Muscle layer of duodenum (tissue), 2 donors: Measurements from ENCODE around the gene EEPD1.

ENCODE experiments used
- H3K27ac ChIP-seq: one replicate; pipeline ENCODE4 v1.7.0; 2013; ENCODE audit warnings: mild to moderate bottlenecking, low read length
- H3K27me3 ChIP-seq: one replicate; pipeline ENCODE4 v1.7.0; 2013; ENCODE audit warnings: low read depth, mild to moderate bottlenecking, control low read depth, low read length
- H3K36me3 ChIP-seq, 2 donors: one replicate each; pipeline ENCODE4 v1.7.0; 2013; ENCODE audit warnings: low read length in 2 of 2, control low read depth in 1 of 2, mild to moderate bottlenecking in 1 of 2; ENCODE audit not compliant: insufficient read depth in 2 of 2, control insufficient read depth in 1 of 2
- H3K4me1 ChIP-seq, 2 donors: one replicate each; pipeline ENCODE4 v1.7.0; 2013; ENCODE audit warnings: low read length in 2 of 2, mild to moderate bottlenecking in 2 of 2, control low read depth in 1 of 2, moderate library complexity in 1 of 2; ENCODE audit not compliant: insufficient read depth in 2 of 2, control insufficient read depth in 1 of 2
- H3K4me3 ChIP-seq, 2 donors: one replicate each; pipeline ENCODE4 v1.7.0; 2013; ENCODE audit warnings: low read length in 2 of 2, low read depth in 1 of 2, mild to moderate bottlenecking in 1 of 2
- H3K9me3 ChIP-seq, 2 donors: one replicate each; pipeline ENCODE4 v1.7.0; 2013; ENCODE audit warnings: low read length in 2 of 2, control low read depth in 1 of 2, mild to moderate bottlenecking in 1 of 2; ENCODE audit not compliant: control insufficient read depth in 1 of 2
- donor health status: healthy.

EEPD1 gene

DNA sequence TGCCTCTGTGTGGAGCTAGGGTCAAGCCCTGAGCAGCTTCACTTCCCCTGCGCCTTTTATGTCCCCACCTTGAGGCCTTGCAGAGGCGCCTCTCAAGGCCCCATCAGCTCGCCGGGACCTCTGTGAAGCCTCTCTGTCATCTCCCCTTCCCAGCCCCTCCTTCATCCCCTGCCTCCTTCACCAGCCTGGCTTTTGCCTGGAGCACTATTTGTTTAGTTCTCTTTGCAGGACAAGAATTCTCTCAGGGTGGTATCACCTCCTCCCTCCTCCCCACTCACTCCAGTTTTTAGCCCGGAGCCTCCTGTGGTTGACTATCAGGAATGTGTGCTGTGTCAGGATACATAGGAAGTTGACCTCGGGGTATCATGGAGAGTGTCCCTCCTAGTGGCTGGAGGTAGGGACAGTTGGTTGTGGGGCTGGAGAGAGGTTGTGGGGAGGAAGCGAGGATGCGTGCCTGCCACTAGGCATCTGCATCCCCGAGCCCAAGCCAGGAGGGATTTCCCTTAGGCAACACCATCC is 146.8 kb downstream of the EEPD1 start:
- Histone ChIP-seq H3K27me3 (no peaks in the 10 kb centered on the region), H3K4me3 (no peak overlapping the region), H3K9me3 (no peaks in the 10 kb centered on the region), H3K4me1 (peaks cover 19 to 21% of the 10 kb centered on the region in 2 donors), H3K27ac (no peak overlapping the region), H3K36me3 (peaks cover 8 to 9% of the 10 kb centered on the region in 2 donors)

GRCh38 chr7:36300696-36301350 is 147.8 kb downstream of the EEPD1 start:
- no peak overlapping the region for H3K4me3 ChIP-seq
- no peaks in the 10 kb centered on the region for H3K9me3 ChIP-seq
- H3K4me1 ChIP-seq, result peaks cover 19 to 21% of the 10 kb centered on the region in 2 donors
- H3K36me3 ChIP-seq, result peaks cover 8 to 9% of the 10 kb centered on the region in 2 donors
- H3K27ac ChIP-seq, result no peak overlapping the region
- H3K27me3 ChIP-seq, result no peaks in the 10 kb centered on the region

GRCh38 chr7:36301914-36302771 is 149.1 kb downstream of the EEPD1 start:
- no peak overlapping the region for H3K4me3 ChIP-seq
- peaks cover 5 to 8% of the 10 kb centered on the region in 2 donors for H3K36me3 ChIP-seq
- H3K4me1 ChIP-seq, result peaks cover 19 to 27% of the 10 kb centered on the region in 2 donors
- no peaks in the 10 kb centered on the region for H3K9me3 ChIP-seq
- no peak overlapping the region for H3K27ac ChIP-seq
- no peaks in the 10 kb centered on the region for H3K27me3 ChIP-seq

GRCh38 chr7:36303202-36304098 is 150.4 kb downstream of the EEPD1 start:
- no peaks in the 10 kb centered on the region for H3K9me3 ChIP-seq
- H3K36me3 ChIP-seq, result peaks cover 5 to 8% of the 10 kb centered on the region in 2 donors
- peak overlapping the region; percentile 43 for H3K27ac ChIP-seq
- H3K4me3 ChIP-seq, result no peak overlapping the region
- H3K27me3 ChIP-seq, result no peaks in the 10 kb centered on the region
- peaks cover 19 to 29% of the 10 kb centered on the region in 2 donors for H3K4me1 ChIP-seq

DNA sequence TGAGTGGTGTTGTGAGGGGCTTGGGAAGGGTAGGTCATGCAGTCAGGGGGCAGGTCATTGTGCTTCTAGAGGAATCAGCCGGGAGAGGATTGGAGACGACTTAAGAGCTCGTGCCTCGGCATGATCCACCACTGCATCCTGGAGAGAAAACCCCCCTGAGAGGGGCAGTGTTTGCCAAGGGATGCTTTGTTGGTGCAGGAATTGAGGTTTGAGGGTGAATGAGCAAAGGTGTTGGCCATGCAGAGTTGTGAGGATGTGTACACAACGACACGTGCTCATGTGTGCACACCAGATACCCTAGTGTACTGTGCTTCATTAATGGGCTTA is 151.0 kb downstream of the EEPD1 start:
- no peaks in the 10 kb centered on the region for H3K9me3 ChIP-seq
- H3K4me1 ChIP-seq, result peaks cover 19 to 29% of the 10 kb centered on the region in 2 donors
- H3K4me3 ChIP-seq, result no peak overlapping the region
- H3K27me3 ChIP-seq, result no peaks in the 10 kb centered on the region
- H3K36me3 ChIP-seq, result peaks cover 4 to 5% of the 10 kb centered on the region in 2 donors
- H3K27ac ChIP-seq, result peak overlapping the region; percentile 43

- peaks cover 19 to 29% of the 10 kb centered on the region in 2 donors for H3K4me1 ChIP-seq
- no peaks in the 10 kb centered on the region for H3K9me3 ChIP-seq
- no peaks in the 10 kb centered on the region for H3K27me3 ChIP-seq
- H3K4me3 ChIP-seq, result no peak overlapping the region
- peaks cover 0 to under 1% of the 10 kb centered on the region in 2 donors for H3K36me3 ChIP-seq
- H3K27ac ChIP-seq, result no peak overlapping the region
Measured at GRCh38 chr7:36305226-36305625, 152.2 kb downstream of the EEPD1 start.

DNA sequence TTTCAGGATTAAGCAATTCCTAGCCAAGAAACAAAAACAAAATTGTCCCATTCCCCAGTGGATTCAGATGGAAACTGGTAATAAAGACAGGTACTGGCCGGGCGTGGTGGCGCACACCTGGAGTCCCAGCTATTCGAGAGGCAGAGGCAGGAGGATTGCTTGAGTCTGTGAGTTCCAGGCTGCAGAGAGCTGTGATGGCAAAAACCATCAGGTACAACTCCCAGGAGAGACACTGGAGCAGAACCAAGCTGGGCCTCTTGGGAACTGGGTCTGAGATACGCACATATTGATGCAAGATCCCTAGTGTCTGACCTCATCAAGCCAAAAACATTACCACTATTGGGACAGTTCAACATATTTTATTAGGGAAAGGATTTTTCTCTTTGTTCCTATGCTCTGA is 152.6 kb downstream of the EEPD1 start:
- H3K27ac ChIP-seq, result no peak overlapping the region
- no peaks in the 10 kb centered on the region for H3K9me3 ChIP-seq
- no peaks in the 10 kb centered on the region for H3K27me3 ChIP-seq
- H3K4me1 ChIP-seq, result peaks cover 19 to 29% of the 10 kb centered on the region in 2 donors
- H3K36me3 ChIP-seq, result no peaks in the 10 kb centered on the region
- no peak overlapping the region for H3K4me3 ChIP-seq

GRCh38 chr7:36306222-36306621 is 153.2 kb downstream of the EEPD1 start:
- Histone ChIP-seq H3K36me3 (no peaks in the 10 kb centered on the region), H3K9me3 (no peaks in the 10 kb centered on the region), H3K27ac (no peak overlapping the region), H3K4me1 (peaks cover 19 to 29% of the 10 kb centered on the region in 2 donors), H3K27me3 (no peaks in the 10 kb centered on the region), H3K4me3 (no peak overlapping the region)

GRCh38 chr7:36306722-36307121 is 153.7 kb downstream of the EEPD1 start:
- Histone ChIP-seq H3K4me3 (no peak overlapping the region), H3K36me3 (no peaks in the 10 kb centered on the region), H3K9me3 (no peaks in the 10 kb centered on the region), H3K27ac (no peak overlapping the region), H3K27me3 (no peaks in the 10 kb centered on the region), H3K4me1 (peaks cover 19 to 29% of the 10 kb centered on the region in 2 donors)

DNA sequence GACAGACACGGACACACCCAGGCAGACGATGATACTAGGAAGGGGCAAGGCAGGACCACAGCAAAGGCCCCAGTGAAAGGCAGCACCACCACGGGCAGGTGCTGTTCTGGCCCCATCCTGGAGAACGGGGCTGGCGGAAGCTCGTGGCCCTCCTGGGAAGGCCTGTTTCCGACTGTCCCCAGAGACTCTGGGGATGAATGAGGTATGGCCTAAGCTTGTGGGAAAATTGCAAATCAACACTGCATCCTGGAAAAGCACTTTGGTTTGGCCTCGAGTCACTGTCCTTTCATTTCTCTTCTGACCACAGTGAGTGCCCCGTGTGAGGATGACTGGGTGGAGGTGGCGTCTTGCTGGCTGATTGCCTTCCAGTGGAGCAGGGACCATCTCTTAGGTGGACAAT is 155.0 kb downstream of the EEPD1 start:
- H3K27ac ChIP-seq, result no peak overlapping the region
- H3K27me3 ChIP-seq, result no peaks in the 10 kb centered on the region
- H3K4me3 ChIP-seq, result no peak overlapping the region
- no peaks in the 10 kb centered on the region for H3K36me3 ChIP-seq
- no peaks in the 10 kb centered on the region for H3K9me3 ChIP-seq
- peaks cover 16 to 22% of the 10 kb centered on the region in 2 donors for H3K4me1 ChIP-seq

- H3K4me1 ChIP-seq, result peaks cover 3 to 10% of the 10 kb centered on the region in 2 donors
- no peaks in the 10 kb centered on the region for H3K9me3 ChIP-seq
- no peaks in the 10 kb centered on the region for H3K36me3 ChIP-seq
- no peaks in the 10 kb centered on the region for H3K27me3 ChIP-seq
- no peak overlapping the region for H3K4me3 ChIP-seq
- no peak overlapping the region for H3K27ac ChIP-seq
Measured at GRCh38 chr7:36309301-36309700, 156.2 kb downstream of the EEPD1 start.
